Measurements from ENCODE around the gene IFNL4. TPM values are rescaled to one million over a fixed set of nuclear protein-coding genes. Genes with fewer than 3 reads are reported as not detected.

IFNL4 gene
- total and polyA plus RNA-seq, 2 donors (not counting 3 experiments of a cell fraction or from before 2014, with no cell fraction given): not detected

DNA sequence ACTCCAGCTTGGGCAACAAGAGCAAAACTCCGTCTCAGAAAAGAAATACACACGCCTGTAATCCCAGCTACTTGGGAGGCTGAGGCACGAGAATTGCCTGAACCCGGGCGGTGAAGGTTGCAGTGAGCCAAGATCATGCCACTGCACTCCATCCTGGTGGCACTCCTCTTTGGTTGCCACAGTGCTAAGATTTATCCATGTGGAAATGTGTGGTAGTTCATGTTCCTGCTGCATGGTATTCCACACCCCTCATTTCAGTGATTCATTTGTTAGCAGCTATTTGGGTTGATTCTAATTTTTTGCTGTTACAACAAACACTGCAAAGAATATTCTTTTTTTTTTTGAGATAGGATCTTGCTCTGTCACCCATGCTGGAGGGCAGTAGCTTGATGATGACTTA is 15.9 kb downstream of the IFNL4 start:
- Histone ChIP-seq H3K4me2 (ENCODE audit: insufficient read depth, low read length) (no peak overlapping the region), H3K27me3 (ENCODE audit: control insufficient read depth in 2 of 2, insufficient read depth in 2 of 2, low read length in 2 of 2) (no peaks in the 10 kb centered on the region), H3K4me1 (ENCODE audit: control insufficient read depth, extremely low read depth, insufficient read depth, low read length) (no peaks in the 10 kb centered on the region), H4K20me1 (replicated peaks; ENCODE audit: control insufficient read depth, extremely low read depth, insufficient read depth, low read length) (no peaks in the 10 kb centered on the region), H3K9me1 (replicated peaks; ENCODE audit: control insufficient read depth, extremely low read depth, insufficient read depth, low read length) (no peaks in the 10 kb centered on the region), H3K9me3 (replicated peaks; ENCODE audit: control insufficient read depth, insufficient read depth, low read length) (no peaks in the 10 kb centered on the region), H3K9ac (replicated peaks; ENCODE audit: extremely low read depth, insufficient read depth, low read length) (no peak overlapping the region), H3K36me3 (ENCODE audit: control insufficient read depth in 2 of 2, extremely low read depth in 1 of 2, insufficient read depth in 2 of 2, low read length in 2 of 2) (no peaks in the 10 kb centered on the region), H2AFZ (ENCODE audit: low read depth, low read length) (no peak overlapping the region), H3K27ac (ENCODE audit: insufficient read depth, low read depth, low read length) (no peak overlapping the region), H3K4me3 (replicated peaks in 1 of 3; ENCODE audit: insufficient read depth in 1 of 3, low read depth in 1 of 3, low read length in 3 of 3) (no peak overlapping the region), H3K79me2 (ENCODE audit: control insufficient read depth, insufficient read depth, low read length) (no peaks in the 10 kb centered on the region)
- dilution Hi-C loops (cut with MboI; ENCODE audit: extremely low pct_ligation_motif_present, low sequenced_read_pairs): no loop called here
- TF ChIP-seq POLR2AphosphoS5 (IDR thresholded peaks at IDR 0.05; ENCODE audit: insufficient read depth, low read depth, low read length) (no peak), JUN (IDR thresholded peaks at IDR 0.05; ENCODE audit: borderline replicate concordance, insufficient read depth, insufficient read length, low read depth) (no peak), MAX (IDR thresholded peaks at IDR 0.05; ENCODE audit: insufficient read depth, insufficient read length) (no peak), GATA2 (IDR thresholded peaks at IDR 0.05; ENCODE audit: insufficient read depth, insufficient read length, low read depth, low read length) (no peak), POLR2A (IDR thresholded peaks at IDR 0.05; ENCODE audit: low read depth, low read length) (no peak), FOS (IDR thresholded peaks at IDR 0.05; ENCODE audit: borderline replicate concordance, insufficient read depth, low read length) (no peak)
- no TSS peak for BruUV-seq (replicated peaks)
- ChIA-PET CTCF (no interaction called here), POLR2A (no interaction called here)
- DNase-seq (ENCODE audit: low read depth, low spot score) (no peak), FAIRE-seq (no peak)
- intact Hi-C loops (cut with micrococcal nuclease): no loop called here

GRCh38 chr19:39230096-39230764 is 18.4 kb downstream of the IFNL4 start:
- Histone ChIP-seq H2AFZ (ENCODE audit: low read depth, low read length) (no peak overlapping the region), H3K79me2 (ENCODE audit: control insufficient read depth, insufficient read depth, low read length) (no peaks in the 10 kb centered on the region), H3K27ac (ENCODE audit: insufficient read depth, low read depth, low read length) (no peak overlapping the region), H3K9ac (replicated peaks; ENCODE audit: extremely low read depth, insufficient read depth, low read length) (no peak overlapping the region), H3K27me3 (ENCODE audit: control insufficient read depth in 2 of 2, insufficient read depth in 2 of 2, low read length in 2 of 2) (no peaks in the 10 kb centered on the region), H3K4me3 (replicated peaks in 1 of 3; ENCODE audit: insufficient read depth in 1 of 3, low read depth in 1 of 3, low read length in 3 of 3) (no peak overlapping the region), H3K4me2 (ENCODE audit: insufficient read depth, low read length) (no peak overlapping the region), H3K9me1 (replicated peaks; ENCODE audit: control insufficient read depth, extremely low read depth, insufficient read depth, low read length) (no peaks in the 10 kb centered on the region), H4K20me1 (replicated peaks; ENCODE audit: control insufficient read depth, extremely low read depth, insufficient read depth, low read length) (no peaks in the 10 kb centered on the region), H3K4me1 (ENCODE audit: control insufficient read depth, extremely low read depth, insufficient read depth, low read length) (no peaks in the 10 kb centered on the region), H3K36me3 (ENCODE audit: control insufficient read depth in 2 of 2, extremely low read depth in 1 of 2, insufficient read depth in 2 of 2, low read length in 2 of 2) (no peaks in the 10 kb centered on the region), H3K9me3 (replicated peaks; ENCODE audit: control insufficient read depth, insufficient read depth, low read length) (no peaks in the 10 kb centered on the region)
- DNase-seq (ENCODE audit: low read depth, low spot score) (no peak), FAIRE-seq (no peak)
- dilution Hi-C loops (cut with MboI; ENCODE audit: extremely low pct_ligation_motif_present, low sequenced_read_pairs) (no loop called here), intact Hi-C loops (cut with micrococcal nuclease) (no loop called here)
- no TSS peak for BruUV-seq (replicated peaks)
- TF ChIP-seq EZH2 (IDR thresholded peaks at IDR 0.05; ENCODE audit: borderline replicate concordance, low read depth, low read length, severe bottlenecking) (no peak), CTCF (IDR thresholded peaks at IDR 0.05; ENCODE audit: extremely low read depth in 1 of 2, insufficient read depth in 1 of 2, low read depth in 1 of 2, low read length in 2 of 2) (no peak), POLR2A (IDR thresholded peaks at IDR 0.05; ENCODE audit: low read depth, low read length) (no peak), MAX (IDR thresholded peaks at IDR 0.05; ENCODE audit: insufficient read depth, insufficient read length) (no peak), MYC (IDR thresholded peaks at IDR 0.05; ENCODE audit: low read depth, low read length) (no peak), FOS (IDR thresholded peaks at IDR 0.05; ENCODE audit: borderline replicate concordance, insufficient read depth, low read length) (no peak), POLR2AphosphoS5 (IDR thresholded peaks at IDR 0.05; ENCODE audit: insufficient read depth, low read depth, low read length) (no peak), JUN (IDR thresholded peaks at IDR 0.05; ENCODE audit: borderline replicate concordance, insufficient read depth, insufficient read length, low read depth) (no peak), GATA2 (IDR thresholded peaks at IDR 0.05; ENCODE audit: insufficient read depth, insufficient read length, low read depth, low read length) (no peak)
- CTCF ChIA-PET: no interaction called here
- POLR2A ChIA-PET: no interaction called here

Measured in endothelial cell of umbilical vein (primary cell).